Transverse colon (tissue), 4 donors: Measurements from ENCODE around the gene MAGOHB. TPM values are rescaled to one million over a fixed set of nuclear protein-coding genes. Genes with fewer than 3 reads are reported as not detected.
"Not testable (repeated sequence)": the region's sequence is repeated elsewhere in the genome, so short reads cannot be mapped to it uniquely, and the experiment has no call there.

Source experiments
- DNase-seq: peaks from one replicate; pipeline ENCODE4 v3.0.0-alpha.2; 2019
- H3K27ac ChIP-seq, 4 donors: fragments of 200-600 bp; sonication (generic); 2 replicates each; pipeline ENCODE4 v1.5.1; 2016 to 2018; ENCODE audit warnings: inconsistent platforms in 4 of 4
- H3K27me3 ChIP-seq: fragments of 200-600 bp; sonication (generic); 2 replicates; pipeline ENCODE4 v1.5.1; 2017; ENCODE audit warnings: inconsistent platforms
- H3K36me3 ChIP-seq, 4 donors: fragments of 200-600 bp; sonication (generic); 2 replicates each; pipeline ENCODE4 v1.5.1; 2017 to 2019; ENCODE audit warnings: inconsistent platforms in 4 of 4
- H3K4me1 ChIP-seq, 4 donors: fragments of 200-600 bp; sonication (generic); 2 replicates each; pipeline ENCODE4 v1.5.1; 2017 to 2020; ENCODE audit warnings: inconsistent platforms in 4 of 4
- H3K4me3 ChIP-seq, 4 donors: fragments of 200-600 bp; sonication (generic); 1 replicate in 1 of 4; 2 replicates in 3 of 4; pipeline versions ENCODE4 v1.5.1 to v1.6.1; 2017 to 2019; ENCODE audit warnings: inconsistent platforms in 4 of 4
- H3K9me3 ChIP-seq, 2 donors: fragments of 200-600 bp; sonication (generic); 2 replicates each; pipeline ENCODE4 v1.5.1; 2017 to 2019; ENCODE audit warnings: inconsistent platforms in 2 of 2
- EP300 ChIP-seq: sonication (generic); formaldehyde crosslinking; IDR thresholded peaks from one replicate; pipeline ENCODE4 v1.6.1; 2017; ENCODE audit warnings: antibody characterized with exemption, low read depth
- POLR2A ChIP-seq: fragments of 450-650 bp; IDR thresholded peaks from one replicate; pipeline ENCODE4 v1.6.1; 2016; ENCODE audit warnings: antibody characterized with exemption, mild to moderate bottlenecking, moderate library complexity
- POLR2AphosphoS5 ChIP-seq, 3 donors: sonication (generic); formaldehyde crosslinking; IDR thresholded peaks; one replicate each; pipeline ENCODE4 v1.6.1; 2016; ENCODE audit warnings: antibody characterized with exemption in 3 of 3
- WGBS, 2 donors: methylation state at CpG; one replicate each; pipeline ENCODE4 v1.1.5; 2018; ENCODE audit warnings: low coverage in 1 of 2; 5-methylcytosine and 5-hydroxymethylcytosine counted together
- in situ Hi-C, 4 donors: fragments of 200-750 bp; cut with MboI; loops; one replicate each; pipeline versions ENCODE4 v1.15.0 to v1.15.1; 2017; ENCODE audit warnings: low sequenced_read_pairs in 3 of 4, low pct_ligation_motif_present in 1 of 4, low pct_unique_long_range_greater_than_20kb in 1 of 4
- intact Hi-C: fragments of 100-400 bp; cut with DNase I; formaldehyde crosslinking; loops from one replicate; pipeline ENCODE4 v1.15.1; 2023; ENCODE audit warnings: low total_unique reads
- total RNA-seq, 4 donors: library from RNA; depleted of rRNA; stranded (reverse); fragments of >200 nt; gene quantifications; one replicate each; pipeline ENCODE4 v1.1.0, GENCODE V29; 2016
- TF ChIP-seq, protein P1 (sequence below), 5 experiments: fragments of 200-600 bp in 3 of 5; fragments of 450-650 bp in 2 of 5; sonication (generic) in 3 of 5; IDR thresholded peaks; 1 replicate in 2 of 5; 2 replicates in 3 of 5; pipeline ENCODE4 v1.5.1; 2016 to 2017; ENCODE audit warnings: antibody characterized with exemption in 5 of 5, inconsistent platforms in 3 of 5, mild to moderate bottlenecking in 2 of 5, moderate library complexity in 1 of 5

Gene MAGOHB
- total RNA-seq, 4 donors from 2014 or later = 0.75 to 9.7 (median 8.1) TPM; not detected in 1

DNA sequence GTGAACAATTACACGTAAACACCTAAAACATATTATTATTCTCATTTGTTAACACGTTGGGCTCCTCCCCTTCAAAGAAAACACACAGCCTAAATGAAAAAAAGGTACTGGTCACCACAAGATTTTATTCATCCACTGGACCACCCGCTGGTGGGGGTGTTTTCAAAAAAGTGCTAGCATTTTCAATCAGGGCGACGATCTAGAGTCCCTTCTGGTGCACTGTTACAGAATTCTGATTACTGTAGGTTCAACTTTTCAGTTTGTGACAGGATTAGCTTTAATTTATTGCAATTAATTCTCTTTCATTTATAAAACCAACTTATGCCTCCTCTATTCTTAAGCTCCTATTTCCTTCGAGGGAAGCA lies 443 bp downstream of the MAGOHB start:
- TF ChIP-seq POLR2A (no peak), POLR2AphosphoS5 (IDR thresholded peaks at IDR 0.05) (no peak), EP300 (no peak)
- TF ChIP-seq, protein P1, sequence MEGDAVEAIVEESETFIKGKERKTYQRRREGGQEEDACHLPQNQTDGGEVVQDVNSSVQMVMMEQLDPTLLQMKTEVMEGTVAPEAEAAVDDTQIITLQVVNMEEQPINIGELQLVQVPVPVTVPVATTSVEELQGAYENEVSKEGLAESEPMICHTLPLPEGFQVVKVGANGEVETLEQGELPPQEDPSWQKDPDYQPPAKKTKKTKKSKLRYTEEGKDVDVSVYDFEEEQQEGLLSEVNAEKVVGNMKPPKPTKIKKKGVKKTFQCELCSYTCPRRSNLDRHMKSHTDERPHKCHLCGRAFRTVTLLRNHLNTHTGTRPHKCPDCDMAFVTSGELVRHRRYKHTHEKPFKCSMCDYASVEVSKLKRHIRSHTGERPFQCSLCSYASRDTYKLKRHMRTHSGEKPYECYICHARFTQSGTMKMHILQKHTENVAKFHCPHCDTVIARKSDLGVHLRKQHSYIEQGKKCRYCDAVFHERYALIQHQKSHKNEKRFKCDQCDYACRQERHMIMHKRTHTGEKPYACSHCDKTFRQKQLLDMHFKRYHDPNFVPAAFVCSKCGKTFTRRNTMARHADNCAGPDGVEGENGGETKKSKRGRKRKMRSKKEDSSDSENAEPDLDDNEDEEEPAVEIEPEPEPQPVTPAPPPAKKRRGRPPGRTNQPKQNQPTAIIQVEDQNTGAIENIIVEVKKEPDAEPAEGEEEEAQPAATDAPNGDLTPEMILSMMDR (IDR thresholded peaks at IDR 0.05) = no peak
- 0 to 1% methylated on average over 1 to 6 of the region's 6 CpGs for WGBS, 2 donors
- Histone ChIP-seq H3K27me3 (no peaks in the 10 kb centered on the region), H3K36me3 (peaks cover 0 to 12% (median 3%) of the 10 kb centered on the region in 4 donors), H3K27ac (peak overlapping the region; percentile 85 to 96 (median 92)), H3K9me3 (no peaks in the 10 kb centered on the region), H3K4me3 (peak overlapping the region; percentile 70 to 96 (median 84)), H3K4me1 (peaks cover 8 to 22% (median 13%) of the 10 kb centered on the region in 4 donors)
- no peak for DNase-seq
- intact Hi-C loops (loop anchor here (10.0 kb wide), 1 partner anchor 142 kb away; no protein-coding TSS in a partner anchor), in situ Hi-C loops (loop anchor here in 1 of 4 donors (25.0 kb wide), 1 partner anchor 124 kb away; no protein-coding TSS in a partner anchor)

DNA sequence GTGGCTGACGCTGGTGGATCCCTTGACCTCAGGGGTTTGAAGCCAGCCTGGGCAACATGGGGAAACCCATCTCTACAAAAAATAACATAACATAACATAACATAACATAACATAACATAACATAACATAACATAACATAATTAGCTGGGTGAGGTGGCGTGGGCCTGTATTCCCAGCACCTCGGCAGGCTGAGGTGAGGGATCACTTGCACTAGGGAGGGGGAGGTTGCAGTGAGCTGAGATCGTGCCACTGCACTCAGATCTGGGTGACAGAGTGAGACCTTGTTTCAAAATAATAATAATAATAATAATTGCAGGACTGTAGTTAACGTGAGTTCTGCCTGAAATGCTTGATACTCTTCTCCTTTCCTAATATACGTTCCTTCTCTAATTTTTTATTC lies 1.3 kb downstream of the MAGOHB start:
- H3K36me3 ChIP-seq = peaks cover 0 to 14% (median 3%) of the 10 kb centered on the region in 4 donors
- DNase-seq = no peak
- WGBS, 2 donors = 56 to 78% methylated on average over 2 to 6 of the region's 6 CpGs
- in situ Hi-C loops = loop anchor here in 1 of 4 donors (25.0 kb wide), 1 partner anchor 125 kb away; no protein-coding TSS in a partner anchor
- H3K27ac ChIP-seq = peak overlapping the region in 1 of 4 donors; percentile 85
- TF ChIP-seq POLR2AphosphoS5 (IDR thresholded peaks at IDR 0.05) (no peak), POLR2A (no peak), EP300 (no peak)
- TF ChIP-seq, protein P1 (IDR thresholded peaks at IDR 0.05) = no peak
- intact Hi-C loops = loop anchor here (10.0 kb wide), 1 partner anchor 143 kb away; no protein-coding TSS in a partner anchor
- no peaks in the 10 kb centered on the region for H3K9me3 ChIP-seq
- H3K4me1 ChIP-seq = peaks cover 8 to 22% (median 13%) of the 10 kb centered on the region in 4 donors
- no peaks in the 10 kb centered on the region for H3K27me3 ChIP-seq
- peak overlapping the region in 1 of 4 donors; percentile 96 for H3K4me3 ChIP-seq

DNA sequence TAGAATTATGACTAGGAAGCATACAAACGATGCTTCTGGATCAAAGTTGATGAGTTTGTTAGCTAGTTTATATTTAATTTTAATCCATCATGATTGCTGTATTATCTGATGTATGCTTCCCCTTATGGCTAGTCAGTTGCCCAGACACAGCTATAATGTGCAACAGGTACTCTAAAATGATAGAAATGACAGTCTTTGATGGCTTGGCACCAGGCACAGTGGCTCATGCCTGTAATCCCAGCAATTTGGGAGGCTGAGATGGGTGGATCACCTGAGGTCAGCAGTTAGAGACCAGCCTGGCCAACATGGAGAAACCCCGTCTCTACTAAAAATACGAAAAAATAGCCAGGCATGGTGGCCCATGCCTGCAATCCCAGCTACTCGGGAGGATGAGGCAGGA lies 2.2 kb downstream of the MAGOHB start:
- not testable (repeated sequence) for H3K27me3 ChIP-seq, DNase-seq, H3K27ac ChIP-seq, H3K4me3 ChIP-seq, H3K9me3 ChIP-seq
- peaks cover 8 to 22% (median 13%) of the 10 kb centered on the region in 4 donors for H3K4me1 ChIP-seq
- intact Hi-C loops = loop anchor here (10.0 kb wide), 1 partner anchor 144 kb away; no protein-coding TSS in a partner anchor
- peaks cover 0 to 20% (median 5%) of the 10 kb centered on the region in 4 donors for H3K36me3 ChIP-seq
- in situ Hi-C loops = loop anchor here in 1 of 4 donors (25.0 kb wide), 1 partner anchor 126 kb away; no protein-coding TSS in a partner anchor
- 50 to 83% methylated on average over 1 to 4 of the region's 4 CpGs for WGBS, 2 donors

DNA sequence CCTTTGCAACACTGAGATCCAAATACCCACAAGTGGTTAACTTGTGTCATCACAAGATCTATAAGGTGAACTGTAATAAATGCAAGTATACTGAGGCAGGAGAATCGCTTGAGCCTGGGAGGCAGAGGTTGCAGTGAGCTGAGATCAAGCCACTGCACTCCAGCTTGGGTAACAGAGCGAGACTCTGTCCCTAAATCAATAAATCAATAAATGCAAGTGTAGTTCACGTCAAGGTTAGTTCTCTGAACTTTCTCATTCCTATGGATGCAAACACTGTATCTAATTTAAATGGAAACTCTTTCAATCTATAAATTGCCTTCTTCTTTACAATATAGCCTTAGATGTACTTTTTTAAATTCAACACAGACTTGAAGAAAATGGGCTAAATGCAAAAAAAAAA lies 3.2 kb downstream of the MAGOHB start:
- Histone ChIP-seq H3K9me3 (no peaks in the 10 kb centered on the region), H3K4me1 (peaks cover 8 to 22% (median 13%) of the 10 kb centered on the region in 4 donors), H3K27me3 (no peaks in the 10 kb centered on the region), H3K27ac (no peak overlapping the region), H3K36me3 (peaks cover 0 to 20% (median 5%) of the 10 kb centered on the region in 4 donors), H3K4me3 (no peak overlapping the region)
- in situ Hi-C loops (loop anchor here in 1 of 4 donors (25.0 kb wide), 1 partner anchor 127 kb away; no protein-coding TSS in a partner anchor), intact Hi-C loops (loop anchor here (10.0 kb wide), 1 partner anchor 145 kb away; no protein-coding TSS in a partner anchor)
- 81 to 87% methylated on average over 3 of the region's 3 CpGs for WGBS, 2 donors
- no peak for DNase-seq
- TF ChIP-seq POLR2A (no peak), EP300 (no peak), POLR2AphosphoS5 (IDR thresholded peaks at IDR 0.05) (no peak)
- TF ChIP-seq, protein P1 (IDR thresholded peaks at IDR 0.05) = no peak
